K562 (cell line): Measurements from ENCODE around the gene ARID4B. TPM values are rescaled to one million over a fixed set of nuclear protein-coding genes. Genes with fewer than 3 reads are reported as not detected.
A peak's percentile ranks its signal among the peaks of the same experiment; 100 is the strongest.

ENCODE experiments used
- ATAC-seq: fragments of 200-7000 bp; cut with Tn5 transposase; 3 replicates; pipeline ENCODE4 v1.9.1; 2020; ENCODE audit warnings: moderate library complexity
- BruUV-seq: library from RNA; stranded (reverse); fragments of 400-500 nt; replicated peaks from 2 replicates; lab custom pipeline; 2021; lab: Mats Ljungman, UMichigan
- CTCF ChIA-PET: fragments of 300-600 bp; formaldehyde crosslinking; extraction: SDS; loops from one replicate; lab custom pipeline; 2021; ENCODE audit warnings: low intra/inter-chr PET ratio; lab: Yijun Ruan, JAX
- POLR2A ChIA-PET: fragments of 300-600, 350-650 bp; sonication (Branson Sonifier 250); formaldehyde crosslinking; extraction: SDS; loops from one replicate; lab custom pipeline; 2021; ENCODE audit warnings: antibody characterized with exemption, inconsistent platforms; lab: Yijun Ruan, JAX
- DNase-seq, 4 experiments: peaks; one replicate each; pipeline versions ENCODE4 v3.0.0 to v3.0.0-alpha.2; 2011 to 2018; ENCODE audit warnings: low spot score in 3 of 4, mixed read lengths in 3 of 4; ENCODE audit errors: extremely low read depth in 1 of 4
- FAIRE-seq: peaks from 2 replicates; lab custom pipeline; 2011; peaks lifted over from hg19 to GRCh38; lab: Jason Lieb, UNC
- H2AFZ ChIP-seq: 2 replicates; pipeline ENCODE4 v1.6.0; 2011; ENCODE audit warnings: low read depth, low read length, control low read depth, inconsistent platforms
- H3K27ac ChIP-seq: fragments of 200-600 bp; 3 replicates; pipeline ENCODE4 v1.8.0; 2011; ENCODE audit warnings: low read depth, mild to moderate bottlenecking, control low read depth, inconsistent platforms, low read length, moderate library complexity, mixed read lengths; ENCODE audit errors: extremely low read depth
- H3K27me3 ChIP-seq, 2 experiments: fragments of 300-600 bp in 1 of 2; 2 replicates in 1 of 2; 3 replicates in 1 of 2; pipeline versions ENCODE4 v1.6.0 to v1.8.0; 2011; ENCODE audit warnings: inconsistent platforms in 2 of 2, low read length in 2 of 2, mild to moderate bottlenecking in 1 of 2, mixed read lengths in 1 of 2, moderate library complexity in 1 of 2; ENCODE audit not compliant: control insufficient read depth in 2 of 2, insufficient read depth in 2 of 2
- H3K36me3 ChIP-seq: fragments of 300-600 bp; 3 replicates; pipeline ENCODE4 v1.8.0; 2011; ENCODE audit warnings: mild to moderate bottlenecking, low read length, inconsistent platforms; ENCODE audit not compliant: control insufficient read depth, insufficient read depth
- H3K4me1 ChIP-seq, 2 experiments: fragments of 200-600 bp in 1 of 2; replicated peaks in 1 of 2; 2 replicates in 1 of 2; 3 replicates in 1 of 2; pipeline versions ENCODE4 v1.5.1 to v1.8.0; 2011; ENCODE audit warnings: inconsistent platforms in 2 of 2, low read length in 2 of 2, mild to moderate bottlenecking in 1 of 2, mixed read lengths in 1 of 2, moderate library complexity in 1 of 2; ENCODE audit not compliant: control insufficient read depth in 2 of 2, insufficient read depth in 2 of 2
- H3K4me2 ChIP-seq: 2 replicates; pipeline ENCODE4 v1.6.1; 2011; ENCODE audit warnings: low read length, control low read depth, inconsistent platforms, mixed read lengths; ENCODE audit not compliant: insufficient read depth
- H3K4me3 ChIP-seq: fragments of 200-600 bp; sonication (generic), shearing (Covaris generic); 2 replicates; pipeline ENCODE4 v1.5.1; 2016; ENCODE audit warnings: control low read depth, inconsistent platforms
- H3K79me2 ChIP-seq: fragments of 200-600 bp; 3 replicates; pipeline ENCODE4 v1.8.0; 2011; ENCODE audit warnings: low read length, inconsistent platforms; ENCODE audit not compliant: control insufficient read depth, insufficient read depth
- H3K9ac ChIP-seq, 2 experiments: 2 replicates each; pipeline versions ENCODE4 v1.6.0 to v1.6.1; 2011; ENCODE audit warnings: low read depth in 2 of 2, low read length in 2 of 2, control low read depth in 1 of 2, inconsistent platforms in 1 of 2, mild to moderate bottlenecking in 1 of 2, mixed read lengths in 1 of 2; ENCODE audit not compliant: insufficient read depth in 1 of 2
- H3K9me1 ChIP-seq: one replicate; pipeline ENCODE4 v1.6.0; 2011; ENCODE audit warnings: inconsistent platforms, mild to moderate bottlenecking, low read length, moderate library complexity; ENCODE audit not compliant: control insufficient read depth, insufficient read depth
- H3K9me3 ChIP-seq: replicated peaks from 2 replicates; pipeline ENCODE4 v1.5.1; 2011; ENCODE audit warnings: low read depth, low read length, inconsistent platforms; ENCODE audit not compliant: control insufficient read depth, insufficient read depth
- H4K20me1 ChIP-seq: replicated peaks from 2 replicates; pipeline ENCODE4 v1.6.1; 2011; ENCODE audit warnings: low read length, inconsistent platforms, mixed read lengths; ENCODE audit not compliant: control insufficient read depth, insufficient read depth
- CEBPB ChIP-seq: fragments of 450-650 bp; IDR thresholded peaks from 2 replicates; pipeline ENCODE4 v1.6.1; 2016; ENCODE audit warnings: missing genetic modification characterization, missing compliant biosample characterization
- CEBPG ChIP-seq, 3 experiments: fragments of 200-800 bp in 1 of 3; sonication (Bioruptor generic) in 1 of 3; sonication (generic) in 1 of 3; formaldehyde crosslinking in 1 of 3; IDR thresholded peaks in 2 of 3; conservative IDR thresholded peaks in 1 of 3; 2 replicates each; pipeline versions ENCODE4 v1.6.1 to v1.8.0; 2016 to 2022; ENCODE audit warnings: missing compliant biosample characterization in 2 of 3, missing genetic modification characterization in 2 of 3, mild to moderate bottlenecking in 1 of 3, missing genetic modification reagents in 1 of 3
- E2F5 ChIP-seq: sonication (generic); formaldehyde crosslinking; IDR thresholded peaks from 2 replicates; pipeline ENCODE4 v1.8.0; 2022; ENCODE audit warnings: mild to moderate bottlenecking, missing genetic modification reagents
- KLF10 ChIP-seq: fragments of 250-450 bp; sonication (Bioruptor Pico); IDR thresholded peaks from 2 replicates; pipeline ENCODE4 v1.6.1; 2021; ENCODE audit warnings: matching md5 sums
- REST ChIP-seq, 2 experiments: fragments of 450-650 bp; formaldehyde crosslinking in 1 of 2; IDR thresholded peaks; 2 replicates each; pipeline versions ENCODE4 v1.4.0 to v1.6.1; 2014 to 2020; ENCODE audit warnings: mild to moderate bottlenecking in 2 of 2, borderline replicate concordance in 1 of 2, low read depth in 1 of 2
- SMARCA4 ChIP-seq: fragments of 450-650 bp; IDR thresholded peaks from 2 replicates; pipeline ENCODE4 v1.6.1; 2016
- SRSF7 ChIP-seq: fragments of 200-400 bp; formaldehyde crosslinking; optimal IDR thresholded peaks from 2 replicates; pipeline ENCODE3; 2017; ENCODE audit warnings: mild to moderate bottlenecking, low read depth, low read length
- ZBTB26 ChIP-seq: fragments of 450-650 bp; formaldehyde crosslinking; IDR thresholded peaks from 2 replicates; pipeline ENCODE4 v1.4.0; 2022; ENCODE audit warnings: missing genetic modification characterization
- ZNF140 ChIP-seq: fragments of 250-450 bp; sonication (Bioruptor Pico); IDR thresholded peaks from 2 replicates; pipeline ENCODE4 v1.8.0; 2021; ENCODE audit warnings: moderate library complexity, mild to moderate bottlenecking, inconsistent platforms
- WGBS: fragments of 100-300 bp; shearing (Covaris generic); methylation state at CpG from one replicate; pipeline ENCODE4 v1.1.6; 2016; ENCODE audit warnings: low coverage, mixed read lengths; ENCODE audit not compliant: insufficient coverage; ENCODE audit errors: missing lambda C conversion rate; 5-methylcytosine and 5-hydroxymethylcytosine counted together
- in situ Hi-C: fragments of 300-500 bp; cut with MboI; formaldehyde crosslinking; loops from 4 replicates; pipeline ENCODE4 v1.15.0; 2018; ENCODE audit warnings: inconsistent platforms, mixed read lengths
- intact Hi-C: fragments of 100-400 bp; cut with micrococcal nuclease; formaldehyde crosslinking; loops from 2 replicates; pipeline ENCODE4 v1.14.2; 2022
- polyA plus RNA-seq, 8 experiments: library from polyadenylated mRNA; depleted of rRNA in 4 of 8; stranded (reverse) in 5 of 8; unstranded in 3 of 8; fragments of >200 nt; fragmentation: Nextera tagmentation in 2 of 8; fragmentation: Illumina TruSeq in 1 of 8; extraction: Ambion mirVana in 2 of 8; extraction: Trizol in 1 of 8; gene quantifications; 2 replicates each; pipeline versions ENCODE4 v1.2.1 to v1.2.3, GENCODE V29; 2011 to 2014; ENCODE audit warnings: inconsistent platforms in 1 of 8, missing spikeins in 1 of 8
- total RNA-seq, 7 experiments: library from RNA; depleted of rRNA in 6 of 7; stranded (reverse); fragments of >200 nt in 6 of 7; fragmentation: Illumina TruSeq in 2 of 7; extraction: Trizol in 2 of 7; gene quantifications; 2 replicates each; pipeline versions ENCODE4 v1.2.1 to v1.2.3, GENCODE V29; 2011 to 2021; ENCODE audit warnings: low replicate concordance in 1 of 7

ARID4B gene
- total and polyA plus RNA-seq, 9 of the 15 experiments (the other 6 are each of a cell fraction or from before 2014, with no cell fraction given) = 8.4 to 38.9 (median 18.5) TPM

- no peak for FAIRE-seq
- TF ChIP-seq CEBPG (CRISPR knock-in tag; IDR thresholded peaks at IDR 0.05) (no peak), CEBPG (tag; conservative IDR thresholded peaks at IDR 0.05 in 1 of 2, IDR thresholded peaks at IDR 0.05 in 1 of 2) (0 out of 4 replicates have a peak, but pooled peaks of 1 of the 2 experiments have one; percentile 18), CEBPB (0 out of 2 replicates have a peak, but pooled peaks have one; percentile 30), ZNF140 (CRISPR knock-in tag) (no peak), SMARCA4 (no peak), E2F5 (CRISPR knock-in tag) (no peak), KLF10 (CRISPR knock-in tag) (no peak), SRSF7 (no peak), REST (IDR thresholded peaks at IDR 0.05; ENCODE audit: borderline replicate concordance) (no peak), REST (CRISPR knock-in tag; IDR thresholded peaks at IDR 0.05; ENCODE audit: low read depth) (no peak), ZBTB26 (no peak)
- peaks cover 42% of the 10 kb centered on the region for H3K36me3 ChIP-seq
- CTCF ChIA-PET = no interaction called here
- in situ Hi-C loops (no loop called here), intact Hi-C loops (no loop called here)
- peaks cover 95% of the 10 kb centered on the region for H3K79me2 ChIP-seq
- no peak for DNase-seq
- ATAC-seq = no peak
- POLR2A ChIA-PET = interaction anchor here (3.0 to 7.3 kb wide), 2 partner anchors 7 to 12 kb away, joined by 15 to 38 read pairs; partner anchors contain the start of genes ARID4B and GGPS1
- no peaks in the 10 kb centered on the region for H3K9me3 ChIP-seq
- WGBS = 100% methylated on average over 2 of the region's 2 CpGs
- no peak overlapping the region for H3K9ac ChIP-seq
- H3K27me3 ChIP-seq = no peaks in the 10 kb centered on the region
- no peak overlapping the region for H2AFZ ChIP-seq
- H4K20me1 ChIP-seq = no peaks in the 10 kb centered on the region; the same call in 1 of the 2 replicates
- H3K4me1 ChIP-seq = peaks cover 3 to 4% of the 10 kb centered on the region in 2 experiments; a peak in 3 of 5 replicates
- no peak overlapping the region for H3K4me3 ChIP-seq
- H3K4me2 ChIP-seq = no peak overlapping the region
- no TSS peak for BruUV-seq
- H3K9me1 ChIP-seq = no peaks in the 10 kb centered on the region
- H3K27ac ChIP-seq = no peak overlapping the region
These were observed 8.7 kb downstream of the ARID4B start for GRCh38 chr1:235319255-235319654.
